Germinal center (tissue), 1 donor: Measurements from ENCODE around the gene TBL1X.
"Not testable (repeated sequence)": the region's sequence is repeated elsewhere in the genome, so short reads cannot be mapped to it uniquely, and the experiment has no call there.

Experiments
- DNase-seq: peaks from one replicate; pipeline ENCODE4 v3.0.0; 2012; ENCODE audit warnings: mixed read lengths, low spot score

Gene TBL1X

DNA sequence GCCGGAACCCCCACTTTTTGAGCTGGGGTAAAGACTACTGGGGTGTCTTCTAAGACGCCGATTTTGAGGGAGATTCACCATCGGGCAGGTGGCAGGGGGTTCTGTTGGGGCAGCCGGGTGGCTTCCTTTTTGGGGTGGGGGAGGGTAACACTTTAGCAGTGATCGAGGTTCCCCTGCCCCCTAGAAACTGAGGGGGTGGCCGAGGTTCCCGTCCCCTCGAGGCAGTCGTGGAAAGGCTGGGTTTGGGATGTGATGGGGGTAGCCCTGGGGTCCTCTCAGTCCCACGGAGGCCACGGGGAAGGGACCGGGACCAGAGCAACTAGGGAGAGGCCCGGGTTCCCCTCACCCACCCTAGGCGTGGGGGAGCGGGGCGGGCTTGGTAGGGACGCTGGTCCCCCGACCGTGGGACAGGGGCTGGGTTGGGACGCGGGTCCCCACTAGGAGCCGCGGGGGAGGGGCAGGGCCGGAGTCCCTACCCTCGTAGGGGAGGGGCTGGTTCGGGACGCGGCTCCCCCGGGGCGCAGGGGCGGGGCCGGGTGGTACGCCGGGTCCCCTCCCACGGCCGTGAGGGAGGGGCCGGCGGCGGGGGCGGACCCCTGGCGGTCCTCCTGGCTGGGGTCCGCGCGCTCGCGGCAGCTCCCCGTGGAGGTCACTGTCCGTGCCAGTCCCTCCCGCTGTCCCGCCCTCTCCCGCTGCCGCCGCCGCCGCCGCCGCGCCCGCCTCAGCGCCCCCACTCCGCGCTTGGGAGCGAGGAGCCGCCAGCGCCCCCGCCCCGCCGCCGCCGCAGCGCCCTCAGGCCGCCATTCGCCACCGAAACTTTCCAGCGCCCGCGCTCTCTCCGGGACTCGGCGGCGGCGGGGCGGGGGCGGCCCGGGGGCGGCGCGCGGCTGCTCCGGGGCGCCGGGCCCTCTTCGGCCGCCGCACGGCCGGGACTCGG, at the start of gene TBL1X:
Gene TBL1X, plus strand, starts transcription at position 624 of the 937 bp plus-strand sequence. CDS start 188,529 bp downstream, outside the sequence.
- peak; percentile 54 for DNase-seq

DNA sequence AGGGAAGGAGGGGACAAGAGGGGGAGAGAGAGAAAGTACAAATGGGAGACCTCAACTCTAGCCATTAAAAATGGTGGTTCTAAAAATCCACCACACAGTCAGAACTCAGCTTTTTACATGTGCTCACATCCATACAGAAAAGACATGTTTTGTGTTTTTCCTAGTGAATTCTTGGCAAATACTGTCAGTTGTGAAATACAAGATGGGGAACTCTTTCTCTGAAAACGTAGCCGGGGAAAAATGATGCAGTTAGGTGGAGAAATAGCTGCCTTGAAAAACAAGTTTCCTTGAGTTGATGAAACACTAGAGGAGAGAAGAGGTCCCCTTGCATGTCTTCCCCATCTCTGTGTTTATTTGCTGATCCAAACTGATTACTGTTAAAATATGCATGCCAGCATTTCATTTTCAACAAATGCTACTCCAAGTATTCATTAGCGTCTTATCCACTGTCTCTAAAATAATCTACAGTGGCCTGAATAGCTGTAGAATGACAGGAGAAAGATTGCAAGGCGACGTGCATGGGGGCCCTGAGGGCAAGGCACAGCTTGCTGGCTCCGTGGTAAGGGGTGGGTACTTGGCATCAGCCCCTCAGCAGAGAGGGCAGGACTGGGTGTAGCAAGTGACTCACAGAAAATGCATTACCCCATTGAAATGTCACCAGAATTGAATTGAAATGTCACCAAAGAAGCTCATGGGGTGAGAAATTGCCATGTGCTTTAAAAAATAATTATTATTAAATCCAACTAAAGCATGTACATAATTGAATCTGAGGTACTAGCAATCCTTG, 48.1 kb upstream of the TBL1X start:
- no peak for DNase-seq

DNA sequence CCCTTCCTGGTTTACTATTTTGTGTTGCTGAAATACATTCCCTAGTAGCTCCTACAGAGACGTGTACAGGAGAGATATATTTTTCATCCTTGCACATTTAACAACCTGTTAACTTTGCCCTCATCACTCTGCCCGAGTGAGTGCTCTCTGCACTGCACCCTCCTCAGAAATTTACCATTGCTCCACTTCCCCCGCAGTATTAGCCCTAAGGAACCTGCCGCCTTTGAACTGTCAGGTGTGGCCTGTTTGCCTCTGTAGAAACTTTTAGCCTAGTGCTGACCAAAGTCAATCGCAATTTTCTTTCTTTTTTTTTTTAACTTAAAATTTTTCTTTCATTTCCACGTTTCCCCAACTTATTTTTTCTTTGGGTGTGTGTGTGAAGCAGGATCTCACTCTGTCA, 46.6 kb upstream of the TBL1X start:
- no peak for DNase-seq

DNA sequence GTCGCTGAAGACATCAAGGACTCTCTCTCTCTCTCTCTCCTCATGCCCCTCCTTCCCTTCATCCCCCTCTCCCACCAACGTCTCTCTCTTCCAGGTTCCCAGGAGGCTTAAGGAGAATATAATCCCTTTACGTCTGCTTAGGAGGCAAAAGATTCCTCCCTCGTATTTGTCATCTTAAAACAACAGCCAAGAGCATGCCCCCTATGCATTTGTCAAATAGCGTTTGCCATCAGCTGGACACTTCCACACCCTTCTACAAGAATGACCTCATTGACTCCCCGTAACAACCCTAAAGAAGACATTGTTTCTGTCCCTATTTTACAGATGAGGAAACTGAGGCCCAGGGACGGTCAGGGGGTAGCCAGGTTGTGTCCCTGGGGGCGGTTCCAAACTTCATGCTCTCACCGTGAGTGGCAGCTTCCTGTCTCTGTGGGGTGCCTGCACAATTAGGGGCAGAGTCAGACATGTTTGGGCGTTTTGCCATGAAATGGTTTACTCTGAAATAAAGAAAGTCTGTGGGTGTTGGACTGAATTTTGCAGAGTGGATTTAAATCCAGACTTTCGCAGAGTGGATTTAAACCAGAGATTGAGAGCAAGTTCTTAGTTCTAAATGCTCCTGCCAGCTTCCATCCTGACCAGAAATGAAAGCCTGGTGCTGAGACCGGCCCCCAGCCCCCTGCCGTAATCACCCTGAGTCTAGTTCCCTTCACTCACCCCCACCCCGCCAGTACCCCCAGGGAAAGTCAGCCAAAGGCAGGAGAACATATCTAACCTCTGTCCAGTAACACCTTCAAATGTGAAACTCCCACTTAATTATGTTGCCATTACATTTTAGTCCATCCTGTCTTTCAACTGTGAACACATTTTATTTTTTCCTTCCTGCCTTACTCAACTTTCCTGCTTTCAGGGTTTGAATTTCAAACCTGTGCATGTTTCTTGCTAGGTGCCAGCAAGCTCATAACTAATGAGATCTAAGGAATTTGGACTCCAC, 44.3 kb upstream of the TBL1X start:
- no peak for DNase-seq

DNA sequence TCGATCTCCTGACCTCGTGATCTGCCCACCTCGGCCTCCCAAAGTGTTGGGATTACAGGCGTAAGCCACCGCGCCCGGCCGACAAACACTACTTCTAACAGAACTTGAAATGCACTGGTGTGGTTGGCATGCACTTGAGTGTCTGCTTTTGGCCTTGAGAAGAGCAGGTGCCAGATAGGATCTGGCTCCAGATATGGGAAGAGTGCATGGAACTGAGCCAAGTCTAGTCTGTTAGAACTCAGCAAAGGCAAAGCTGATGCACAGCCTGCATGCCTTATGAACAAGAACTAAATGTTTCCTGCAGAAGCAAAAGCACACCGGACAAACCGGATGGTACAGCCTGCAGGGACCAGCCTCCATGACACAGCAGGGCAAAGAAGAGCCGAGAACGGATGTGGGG, 35.1 kb upstream of the TBL1X start:
- DNase-seq: no peak

DNA sequence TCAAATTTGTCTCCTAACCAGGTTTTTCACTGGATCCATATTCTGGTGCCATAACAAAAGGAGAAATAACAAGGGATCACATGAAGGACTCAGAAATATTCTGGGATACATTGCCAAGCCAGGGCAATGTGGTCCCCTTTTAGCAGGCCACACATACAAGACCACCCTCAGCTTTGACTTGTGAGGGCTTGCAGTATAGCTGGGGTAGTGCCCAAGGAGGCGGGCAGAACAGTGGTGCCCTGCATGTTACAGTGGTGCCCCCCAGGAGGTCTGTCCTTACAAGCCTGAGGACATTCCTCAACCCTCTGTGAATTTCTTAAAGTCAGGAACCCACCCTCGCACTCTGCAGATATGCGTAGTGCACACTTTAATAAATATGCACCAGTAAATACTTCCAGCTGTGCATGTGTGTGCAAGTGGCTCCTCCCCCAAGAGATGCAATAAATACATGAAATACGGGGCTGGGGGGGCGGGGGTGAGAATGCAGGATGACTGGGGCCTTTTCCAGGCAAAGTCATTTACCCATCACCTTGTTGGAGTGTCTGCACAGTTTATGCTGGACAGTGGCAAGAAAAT, 34.4 kb upstream of the TBL1X start:
- no peak for DNase-seq

DNA sequence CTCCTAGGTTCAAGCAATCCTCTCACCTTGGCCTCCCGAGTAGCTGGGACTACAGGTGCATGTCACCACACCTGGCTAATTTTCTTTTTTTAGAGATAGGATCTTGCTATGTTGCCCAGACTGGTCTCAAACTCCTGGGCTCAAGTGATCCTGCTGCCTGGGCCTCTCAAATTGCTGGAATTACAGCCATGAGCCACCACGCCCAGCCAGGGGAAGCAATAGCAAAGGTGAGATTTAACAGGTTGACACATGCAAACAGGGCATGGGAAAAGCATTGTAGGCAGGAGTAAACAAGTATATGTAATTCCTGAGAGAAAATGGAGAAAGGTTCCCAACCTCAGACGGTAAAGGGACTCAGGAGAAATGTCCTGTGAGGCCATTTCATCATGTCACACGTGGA, 33.6 kb upstream of the TBL1X start:
- DNase-seq: no peak

DNA sequence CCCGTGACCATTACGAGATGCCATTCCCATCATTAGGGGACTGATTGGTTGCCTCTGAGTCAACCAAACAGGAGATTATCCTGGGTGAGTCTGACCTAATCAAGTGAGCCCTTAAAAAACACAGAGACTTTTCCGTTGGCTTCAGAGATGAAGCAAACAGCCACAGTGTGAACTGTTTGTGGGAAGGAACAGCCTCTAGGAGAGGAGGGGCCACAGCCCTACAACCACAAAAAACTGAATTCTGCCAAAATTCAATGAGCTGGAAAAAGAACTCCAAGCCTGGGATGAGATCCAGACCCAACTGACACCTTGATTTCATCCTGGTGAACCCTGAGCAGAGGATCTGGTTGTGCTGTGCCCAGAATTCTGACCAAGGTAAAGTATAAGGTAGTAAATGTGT, 31.3 kb upstream of the TBL1X start:
- no peak for DNase-seq

DNA sequence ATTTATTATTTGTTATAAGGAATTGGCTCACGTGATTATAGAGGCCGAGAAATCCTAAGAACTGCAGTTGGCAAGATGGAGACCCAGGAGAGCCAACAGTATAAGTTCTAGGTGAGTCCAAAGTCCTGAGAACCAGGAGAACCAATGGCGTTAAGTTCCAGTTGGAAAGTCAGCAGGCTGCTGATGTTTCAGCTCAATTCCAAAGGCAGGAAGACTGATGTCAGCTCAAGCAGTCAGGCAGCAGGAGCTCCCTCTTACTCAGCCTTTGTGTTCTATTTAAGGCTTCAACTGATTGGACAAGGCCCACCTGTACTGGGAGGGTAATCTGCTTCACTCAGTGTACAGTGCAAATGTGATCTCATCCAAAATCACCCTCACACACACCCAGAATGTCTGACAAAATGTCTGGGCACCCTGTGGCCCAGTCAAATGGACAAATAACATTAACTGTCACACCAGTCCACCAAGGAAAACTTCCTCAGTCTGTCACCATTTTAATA, 30.8 kb upstream of the TBL1X start:
- no peak for DNase-seq

DNA sequence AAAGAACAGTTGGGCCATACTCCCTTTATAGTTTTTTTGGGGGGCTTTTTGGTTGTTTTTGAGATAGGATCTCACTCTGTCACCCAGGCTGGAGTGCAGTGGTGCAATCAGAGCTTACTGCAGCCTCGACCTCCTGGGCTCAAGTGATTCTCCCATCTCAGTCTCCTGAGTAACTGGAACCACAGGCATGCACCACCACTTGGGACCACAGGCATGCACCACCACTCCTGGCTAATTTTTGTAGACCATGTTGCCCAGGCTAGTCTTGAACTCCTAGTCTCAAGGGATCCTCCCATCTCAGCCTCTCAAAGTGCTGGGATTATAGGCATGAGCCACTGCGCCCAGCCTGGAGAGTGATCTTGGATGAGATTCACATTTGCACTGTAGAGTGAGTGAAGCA, 29.8 kb upstream of the TBL1X start:
- not testable (repeated sequence) for DNase-seq

DNA sequence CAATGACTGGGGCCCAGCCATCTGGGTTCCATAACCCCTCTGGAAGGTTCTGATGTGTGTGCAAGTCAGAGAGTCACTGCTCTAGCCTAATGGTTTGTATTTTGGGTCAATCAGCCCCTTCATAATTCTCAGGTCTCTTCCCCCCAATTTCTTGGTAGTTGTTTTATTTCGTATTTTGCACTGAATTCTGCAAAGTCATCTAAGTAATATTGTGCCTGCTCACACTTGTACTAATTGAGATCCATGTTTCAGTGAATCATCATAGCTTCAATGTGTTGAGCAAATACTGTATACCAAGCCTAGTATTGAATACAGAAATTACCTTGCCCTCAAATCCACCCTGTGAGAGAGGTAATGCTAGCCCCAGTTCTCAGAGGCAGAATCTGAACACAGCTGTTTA, 28.0 kb upstream of the TBL1X start:
- DNase-seq: no peak

DNA sequence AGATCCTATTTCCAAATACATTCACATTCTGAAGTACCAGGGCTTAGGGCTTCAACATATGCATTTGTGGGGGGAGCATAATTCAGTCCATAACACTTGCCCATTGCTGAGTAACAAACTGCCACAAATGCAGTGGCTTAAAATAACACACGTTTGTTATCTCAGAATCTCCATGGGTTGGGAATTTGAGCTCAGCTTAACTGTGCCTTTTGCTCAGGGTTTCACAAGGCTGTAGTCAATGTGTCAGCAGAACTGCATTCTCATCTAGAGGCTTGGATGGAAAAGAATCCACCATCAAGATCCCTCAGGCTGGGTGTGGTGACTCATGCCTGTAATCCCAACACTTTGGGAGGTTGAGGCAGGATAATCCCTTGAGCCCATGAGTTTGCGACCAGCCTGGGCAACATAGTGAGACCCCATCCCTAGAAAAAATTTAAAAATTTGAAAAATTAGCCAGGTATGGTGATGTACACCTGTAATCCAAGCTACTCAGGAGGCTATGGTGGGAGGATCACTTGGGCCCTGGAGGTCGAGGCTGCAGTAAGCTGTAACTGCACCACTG, 25.8 kb upstream of the TBL1X start:
- no peak for DNase-seq

DNA sequence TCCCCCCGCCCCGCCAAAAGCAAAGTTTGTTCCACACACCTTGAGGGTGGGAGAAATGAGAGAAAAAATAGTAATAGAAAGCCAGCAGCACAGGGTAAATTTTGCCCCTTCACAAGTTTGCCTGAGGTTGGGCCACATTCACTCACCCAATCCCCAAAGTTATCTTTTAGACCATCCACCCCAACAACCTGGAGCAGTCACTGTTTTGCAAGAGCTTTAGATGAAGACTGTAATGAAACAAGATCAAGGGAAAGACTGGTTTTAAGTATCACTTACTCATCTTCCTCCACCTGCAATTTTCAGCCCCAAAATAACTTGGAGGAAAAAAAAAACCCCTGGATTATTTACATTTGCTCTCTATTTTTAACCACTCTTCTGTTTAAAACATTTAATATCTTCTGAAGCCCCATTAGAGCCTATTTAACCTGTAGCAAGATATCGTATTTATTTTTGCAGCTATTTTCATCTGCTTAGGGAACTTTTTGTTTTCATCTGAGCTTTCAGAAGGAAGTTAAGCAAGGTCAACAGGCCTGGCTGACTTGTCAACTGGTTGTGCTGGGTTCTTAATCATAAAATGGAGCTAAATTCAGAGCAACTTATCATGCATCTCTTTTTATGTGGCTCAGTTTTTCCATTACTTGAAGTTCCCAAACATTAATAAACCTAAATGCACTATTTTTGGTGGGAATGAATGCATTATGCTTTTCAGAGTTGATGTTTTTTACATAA, 24.6 kb upstream of the TBL1X start:
- DNase-seq: no peak

DNA sequence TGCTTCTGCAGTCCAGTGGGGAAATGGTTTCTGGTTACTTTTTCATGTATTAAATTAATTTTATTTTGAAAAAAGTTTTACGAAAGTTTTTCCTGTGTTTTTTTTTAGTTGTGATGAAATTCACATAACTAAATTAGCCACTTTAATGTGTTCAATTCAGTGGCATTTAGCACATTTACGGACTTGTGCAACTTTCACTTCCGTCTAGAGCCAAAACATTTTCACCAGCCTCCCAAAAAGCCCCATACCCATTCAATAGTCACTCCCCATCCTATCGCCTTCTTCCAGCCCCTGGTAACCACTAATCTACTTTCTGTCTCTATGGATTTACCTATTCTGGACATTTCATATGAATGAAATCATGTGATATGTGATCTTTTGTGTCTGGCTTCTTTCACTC, 22.8 kb upstream of the TBL1X start:
- DNase-seq: no peak

DNA sequence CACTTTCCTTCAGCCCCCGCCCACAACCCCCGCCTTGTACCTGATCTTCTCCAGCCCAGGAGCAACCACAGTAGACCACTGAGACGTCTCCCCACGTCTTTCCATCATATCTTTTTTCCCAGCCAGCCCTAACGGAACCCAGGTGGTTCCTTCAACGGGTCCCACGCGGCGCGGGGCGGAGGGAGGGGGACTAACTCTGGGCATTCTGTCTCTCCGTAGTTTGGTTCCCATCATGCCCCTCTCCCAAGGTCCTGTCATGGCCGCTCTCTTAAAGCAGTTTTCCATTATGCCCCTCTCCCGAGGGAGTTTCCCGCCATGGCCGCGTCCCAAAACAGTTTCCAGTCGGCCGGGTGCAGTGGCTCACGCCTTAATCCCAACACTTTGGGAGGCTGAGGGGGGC, 21.5 kb upstream of the TBL1X start:
- no peak for DNase-seq

DNA sequence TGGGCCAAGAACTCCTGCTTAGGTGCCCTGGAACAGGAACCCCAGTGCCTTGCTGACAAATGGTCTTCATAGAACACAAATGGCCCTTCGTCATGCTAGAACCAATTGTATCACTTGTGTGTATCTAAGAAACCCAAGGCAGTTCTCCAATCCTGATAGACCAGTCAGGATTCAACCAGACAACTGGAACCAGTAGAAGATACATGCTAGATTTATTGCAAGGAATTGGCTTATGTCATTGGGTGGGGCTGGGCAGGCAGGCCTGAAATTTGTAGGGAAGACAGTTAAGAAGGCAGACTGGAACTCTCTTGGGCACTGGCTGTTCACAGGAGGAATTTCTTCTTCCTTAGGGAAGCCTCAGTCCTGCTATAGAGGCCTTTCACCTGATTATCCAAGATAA, 17.0 kb upstream of the TBL1X start:
- no peak for DNase-seq

DNA sequence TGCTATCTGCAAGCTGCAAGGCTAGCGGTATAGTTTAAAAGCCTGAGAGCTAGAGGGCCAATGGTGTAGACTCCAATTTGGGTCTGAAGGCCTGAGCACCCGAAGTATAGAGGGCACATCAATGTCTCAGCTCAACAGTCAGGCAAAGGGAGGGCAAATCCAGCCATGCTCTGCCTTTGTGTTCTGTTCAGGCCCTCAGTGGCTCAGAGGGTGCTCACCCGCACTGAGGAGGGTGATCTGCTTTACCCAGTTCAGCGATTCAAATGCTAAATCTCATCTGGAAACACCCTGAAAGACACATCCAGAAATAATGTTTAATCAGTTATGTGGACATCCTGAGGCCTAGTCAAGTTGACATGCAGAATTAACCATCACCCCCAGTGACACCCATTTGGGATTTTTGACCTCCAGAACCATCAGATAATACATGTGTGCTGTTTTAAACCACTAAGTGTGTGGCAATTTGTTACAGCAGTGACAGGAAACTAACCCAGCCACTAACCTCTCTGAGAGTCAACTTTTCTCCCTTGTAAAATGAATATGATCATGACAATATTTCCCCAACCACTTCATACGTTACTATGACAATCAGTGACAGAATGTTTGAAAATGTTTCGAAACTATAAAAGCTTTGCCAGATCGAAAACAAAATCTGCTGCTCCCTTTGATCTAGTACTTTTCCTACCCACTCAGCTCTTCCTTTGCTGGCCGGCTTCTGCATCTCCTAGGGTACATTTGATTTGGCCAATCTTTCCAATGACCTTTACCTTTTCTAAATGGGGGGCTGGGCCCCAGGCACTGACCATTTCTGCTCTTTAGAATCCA, 8.4 kb upstream of the TBL1X start:
- DNase-seq: no peak

DNA sequence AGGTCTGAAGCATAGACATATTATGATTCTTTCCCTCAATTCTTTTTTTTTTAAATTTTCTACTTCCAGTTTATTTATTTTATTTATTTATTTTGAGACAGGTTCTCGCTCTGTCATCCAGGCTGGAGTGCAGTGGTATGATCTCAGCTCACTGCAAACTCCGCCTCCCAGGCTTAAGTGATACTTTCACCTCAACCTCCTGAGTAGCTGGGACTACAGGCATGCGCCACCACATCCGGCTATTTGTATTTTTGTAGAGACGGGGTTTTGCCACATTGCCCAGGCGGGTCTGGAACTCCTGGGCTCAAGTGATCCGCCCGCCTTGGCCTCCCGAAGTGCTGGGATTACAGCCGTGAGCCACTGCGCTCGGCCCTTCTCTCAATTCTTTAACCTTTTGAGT, 6.8 kb upstream of the TBL1X start:
- not testable (repeated sequence) for DNase-seq

DNA sequence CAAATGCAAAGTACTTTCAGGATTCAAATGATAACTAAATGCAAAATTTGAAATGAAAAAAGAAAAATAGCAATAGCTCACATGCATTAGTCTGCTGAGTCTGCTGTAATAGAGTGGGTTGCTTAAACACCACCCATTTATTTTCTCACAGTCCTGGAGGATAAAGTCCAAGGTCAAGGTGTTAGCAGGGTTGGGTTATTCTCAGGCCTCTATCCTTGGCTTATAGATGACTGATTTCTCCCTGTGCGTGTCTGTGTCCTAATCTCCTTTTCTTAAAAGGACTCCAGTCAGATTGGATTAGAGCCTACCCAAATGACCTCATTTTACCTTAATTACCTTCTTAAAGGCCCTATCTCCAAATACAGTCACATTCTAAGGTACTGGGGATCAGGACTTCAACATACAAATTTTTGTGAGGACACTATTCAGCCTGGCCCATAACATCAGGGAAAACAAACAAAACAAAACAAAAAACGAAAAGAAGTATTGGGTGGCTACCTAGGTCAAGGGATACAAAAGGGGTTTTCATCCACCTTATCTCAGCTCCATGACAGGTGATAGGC, 6.3 kb upstream of the TBL1X start:
- no peak for DNase-seq
